Measurements from ENCODE around the gene CELSR1. TPM values are rescaled to one million over a fixed set of nuclear protein-coding genes. Genes with fewer than 3 reads are reported as not detected.

Gene CELSR1
- total RNA-seq, 1 donor from 2014 or later, result 5.1 TPM

DNA sequence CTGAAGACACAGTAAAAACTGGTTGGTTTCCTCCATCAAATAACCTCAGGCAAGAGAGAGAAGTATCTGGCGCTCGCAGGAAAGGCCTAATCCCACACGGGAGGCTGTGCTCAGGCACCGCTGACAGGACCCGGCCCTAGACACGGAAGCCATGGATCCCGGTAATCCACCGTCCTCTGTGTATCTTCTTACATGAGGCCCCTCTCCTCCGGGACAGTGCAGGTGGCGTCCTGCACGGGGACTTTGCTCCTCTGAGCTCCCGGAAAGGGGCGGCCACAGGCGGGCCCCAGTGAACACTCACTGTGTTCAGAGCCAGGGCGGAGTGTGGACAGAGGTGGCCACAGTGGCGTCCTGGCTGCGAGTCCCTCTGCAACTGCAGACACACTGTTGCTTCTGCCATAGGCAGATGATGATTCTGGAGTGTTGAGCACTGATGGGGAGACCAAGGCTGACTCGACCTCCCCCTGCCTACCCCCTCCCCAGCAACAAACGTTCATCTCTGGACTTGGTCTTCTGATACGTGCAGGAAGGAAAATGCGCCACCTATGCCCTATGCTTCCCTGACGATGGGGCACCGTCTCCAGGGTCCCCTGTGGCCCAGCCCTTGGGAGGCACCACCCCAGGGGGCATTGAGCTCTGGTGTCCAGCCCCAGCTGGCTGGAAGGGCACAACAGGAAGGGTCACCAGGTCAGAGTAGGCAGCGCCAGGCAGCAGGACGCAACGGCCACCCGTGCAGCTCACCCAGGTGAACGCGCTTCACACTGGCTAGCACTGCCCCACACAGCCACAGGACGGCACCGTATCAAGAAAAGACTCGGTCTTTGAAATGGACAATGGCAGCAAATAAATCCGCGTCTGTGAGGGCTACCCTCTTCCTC is 106.2 kb downstream of the CELSR1 start:
- peaks cover 5% of the 10 kb centered on the region for H3K36me3 Mint-ChIP-seq (ENCODE audit: low read depth)
- H3K27ac Mint-ChIP-seq (ENCODE audit: unreplicated experiment), result no peak overlapping the region
- no peaks in the 10 kb centered on the region for H3K27me3 Mint-ChIP-seq (ENCODE audit: low read depth)
- TF ChIP-seq, protein P1, sequence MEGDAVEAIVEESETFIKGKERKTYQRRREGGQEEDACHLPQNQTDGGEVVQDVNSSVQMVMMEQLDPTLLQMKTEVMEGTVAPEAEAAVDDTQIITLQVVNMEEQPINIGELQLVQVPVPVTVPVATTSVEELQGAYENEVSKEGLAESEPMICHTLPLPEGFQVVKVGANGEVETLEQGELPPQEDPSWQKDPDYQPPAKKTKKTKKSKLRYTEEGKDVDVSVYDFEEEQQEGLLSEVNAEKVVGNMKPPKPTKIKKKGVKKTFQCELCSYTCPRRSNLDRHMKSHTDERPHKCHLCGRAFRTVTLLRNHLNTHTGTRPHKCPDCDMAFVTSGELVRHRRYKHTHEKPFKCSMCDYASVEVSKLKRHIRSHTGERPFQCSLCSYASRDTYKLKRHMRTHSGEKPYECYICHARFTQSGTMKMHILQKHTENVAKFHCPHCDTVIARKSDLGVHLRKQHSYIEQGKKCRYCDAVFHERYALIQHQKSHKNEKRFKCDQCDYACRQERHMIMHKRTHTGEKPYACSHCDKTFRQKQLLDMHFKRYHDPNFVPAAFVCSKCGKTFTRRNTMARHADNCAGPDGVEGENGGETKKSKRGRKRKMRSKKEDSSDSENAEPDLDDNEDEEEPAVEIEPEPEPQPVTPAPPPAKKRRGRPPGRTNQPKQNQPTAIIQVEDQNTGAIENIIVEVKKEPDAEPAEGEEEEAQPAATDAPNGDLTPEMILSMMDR (conservative IDR thresholded peaks at IDR 0.05), result no peak
- DNase-seq (ENCODE audit: low read depth, low spot score), result no peak
- no peak overlapping the region for H3K4me3 Mint-ChIP-seq
- no peaks in the 10 kb centered on the region for H3K4me1 Mint-ChIP-seq
- H3K9me3 Mint-ChIP-seq, result peaks cover 4% of the 10 kb centered on the region

DNA sequence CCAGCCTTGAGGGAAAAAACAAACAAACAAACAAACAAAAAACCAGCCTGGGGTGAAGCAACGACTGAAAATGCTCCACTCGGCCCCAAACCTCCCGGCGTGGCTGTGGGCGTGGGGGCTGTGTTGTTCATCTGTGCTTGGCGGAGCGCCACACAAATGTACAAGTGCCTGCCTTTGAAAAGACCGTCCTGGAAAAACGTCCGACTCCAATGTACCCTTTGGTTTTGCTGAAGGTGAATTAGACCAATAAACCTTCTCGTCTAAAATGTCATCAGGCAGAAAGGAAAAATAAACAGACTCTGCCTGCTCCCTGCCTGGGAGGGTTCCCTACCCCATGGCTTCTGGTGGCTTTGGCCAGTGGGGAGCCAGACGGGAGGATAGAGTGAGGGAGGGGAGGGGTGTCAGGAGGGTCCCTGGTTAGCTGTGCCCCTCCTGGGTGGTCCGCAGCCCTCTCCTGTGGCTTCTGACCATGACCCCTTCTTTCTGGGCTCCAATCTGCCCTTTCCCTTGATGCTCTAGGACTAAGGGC is 108.0 kb downstream of the CELSR1 start:
- DNase-seq (ENCODE audit: low read depth, low spot score), result no peak
- no peak overlapping the region for H3K27ac Mint-ChIP-seq (ENCODE audit: unreplicated experiment)
- H3K4me3 Mint-ChIP-seq, result no peak overlapping the region
- H3K27me3 Mint-ChIP-seq (ENCODE audit: low read depth), result no peaks in the 10 kb centered on the region
- TF ChIP-seq, protein P1 (conservative IDR thresholded peaks at IDR 0.05), result no peak
- peaks cover 17% of the 10 kb centered on the region for H3K9me3 Mint-ChIP-seq
- H3K36me3 Mint-ChIP-seq (ENCODE audit: low read depth), result peaks cover 8% of the 10 kb centered on the region
- no peaks in the 10 kb centered on the region for H3K4me1 Mint-ChIP-seq

DNA sequence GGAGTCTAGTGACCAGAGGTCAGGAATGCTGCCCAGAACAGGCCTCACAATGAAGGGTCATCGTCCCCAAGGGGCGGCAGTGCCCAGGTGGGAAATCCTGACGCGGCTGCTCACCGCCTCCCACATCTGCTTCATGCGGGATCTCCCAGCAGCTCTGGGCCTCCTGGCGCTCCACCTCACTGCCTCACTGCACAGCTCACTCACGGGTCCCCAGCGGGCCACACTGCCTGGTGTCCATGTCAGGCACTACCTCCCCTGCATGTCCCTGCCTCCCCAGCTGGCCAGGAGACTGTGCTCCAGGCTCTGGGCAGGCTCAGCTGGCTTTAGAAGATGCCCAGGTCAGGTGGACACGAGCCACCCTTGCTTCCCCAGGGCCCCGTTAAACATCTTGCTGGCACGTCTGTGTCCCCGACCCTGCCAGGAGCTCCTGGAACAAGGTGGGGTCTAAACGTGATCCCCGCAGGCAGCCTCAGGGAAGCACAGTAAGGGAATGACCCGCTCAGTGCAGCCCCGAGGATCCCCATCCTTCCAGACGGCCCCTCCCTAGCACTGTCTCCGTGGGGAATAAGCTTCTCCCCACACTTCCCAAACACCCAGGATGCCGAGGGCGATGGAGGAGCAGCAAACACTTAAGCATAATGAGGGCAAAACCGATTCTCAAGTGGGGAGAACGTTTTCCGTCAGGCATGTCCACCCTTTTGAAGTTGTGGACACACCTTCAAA is 108.7 kb downstream of the CELSR1 start:
- Mint-ChIP-seq H3K4me3 (no peak overlapping the region), H3K4me1 (no peaks in the 10 kb centered on the region), H3K27me3 (ENCODE audit: low read depth) (no peaks in the 10 kb centered on the region), H3K9me3 (peaks cover 17% of the 10 kb centered on the region), H3K36me3 (ENCODE audit: low read depth) (peaks cover 8% of the 10 kb centered on the region), H3K27ac (ENCODE audit: unreplicated experiment) (peak overlapping the region; percentile 81)
- DNase-seq (ENCODE audit: low read depth, low spot score), result no peak
- TF ChIP-seq, protein P1 (conservative IDR thresholded peaks at IDR 0.05), result no peak

DNA sequence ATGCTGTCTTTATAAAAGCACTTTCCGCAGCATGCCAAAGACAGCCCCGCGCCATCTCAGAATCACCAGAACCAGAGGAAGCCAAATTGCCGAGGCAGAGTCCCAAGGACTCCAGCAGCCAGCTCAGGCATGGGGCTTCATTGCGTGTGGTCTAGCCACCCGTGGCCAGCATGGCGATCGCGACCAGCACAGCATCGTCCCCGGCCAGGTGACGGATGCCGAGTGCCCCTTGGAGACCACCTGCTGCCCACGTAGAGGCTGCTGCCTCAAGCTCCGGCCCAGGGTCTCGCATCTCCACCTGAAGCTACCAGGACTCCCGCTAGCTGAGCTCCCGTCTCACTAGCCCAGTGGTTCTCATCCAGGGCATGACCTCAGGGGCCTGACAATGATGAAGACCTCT is 109.2 kb downstream of the CELSR1 start:
- TF ChIP-seq, protein P1 (conservative IDR thresholded peaks at IDR 0.05), result no peak
- Mint-ChIP-seq H3K4me3 (no peak overlapping the region), H3K36me3 (ENCODE audit: low read depth) (peaks cover 8% of the 10 kb centered on the region), H3K4me1 (no peaks in the 10 kb centered on the region), H3K9me3 (peaks cover 17% of the 10 kb centered on the region), H3K27ac (ENCODE audit: unreplicated experiment) (no peak overlapping the region), H3K27me3 (ENCODE audit: low read depth) (no peaks in the 10 kb centered on the region)
- DNase-seq (ENCODE audit: low read depth, low spot score), result no peak

DNA sequence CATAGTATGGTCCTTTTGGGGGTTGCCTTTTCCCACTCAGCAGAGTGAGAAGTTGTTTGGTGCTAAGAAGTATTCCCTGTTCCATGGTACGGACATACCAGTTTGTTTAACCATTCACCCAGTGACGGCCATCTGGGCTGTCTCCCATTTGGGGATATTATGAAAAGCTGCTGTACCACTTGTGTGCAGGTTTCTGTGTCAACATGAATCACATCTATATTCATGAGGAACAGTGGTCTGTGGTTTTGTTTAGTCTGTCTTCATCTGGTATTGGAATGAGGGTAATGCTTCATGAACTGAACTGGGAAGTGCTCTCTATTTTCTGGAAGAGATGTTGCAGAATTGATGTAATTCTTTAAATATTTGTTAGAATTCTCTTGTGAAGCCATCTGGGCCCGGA is 112.4 kb downstream of the CELSR1 start:
- Mint-ChIP-seq H3K27ac (ENCODE audit: unreplicated experiment) (no peak overlapping the region), H3K36me3 (ENCODE audit: low read depth) (peaks cover 8% of the 10 kb centered on the region), H3K4me3 (no peak overlapping the region), H3K4me1 (no peaks in the 10 kb centered on the region), H3K27me3 (ENCODE audit: low read depth) (no peaks in the 10 kb centered on the region), H3K9me3 (peaks cover 17% of the 10 kb centered on the region)
- TF ChIP-seq, protein P1 (conservative IDR thresholded peaks at IDR 0.05), result no peak
- no peak for DNase-seq (ENCODE audit: low read depth, low spot score)

Measured in neural crest cell (in vitro differentiated cells).